ENCODE data around the gene CENPX. TPM values are rescaled to one million over a fixed set of nuclear protein-coding genes. Genes with fewer than 3 reads are reported as not detected.

Gene CENPX
- total RNA-seq, 1 experiment from 2014 or later = 77.9 TPM

GRCh38 chr17:82021107-82021899, 1.4 kb downstream of the CENPX start:
- Histone ChIP-seq H4K20me1 (ENCODE audit: control insufficient read depth, insufficient read depth, insufficient read length) (no peaks in the 10 kb centered on the region), H3K56ac (ENCODE audit: insufficient read length, low read depth, low read length) (no peak overlapping the region), H3K23ac (ENCODE audit: insufficient read length, low read depth, low read length) (no peak overlapping the region), H2BK120ac (ENCODE audit: low read depth, low read length, poor library complexity, severe bottlenecking) (no peak overlapping the region), H3T11ph (ENCODE audit: low read length) (no peak overlapping the region), H3K4me1 (ENCODE audit: insufficient read depth, low read length) (no peaks in the 10 kb centered on the region), H2BK15ac (ENCODE audit: low read depth, low read length) (no peak overlapping the region), H3K79me1 (ENCODE audit: insufficient read depth, low read depth, low read length, poor library complexity, severe bottlenecking) (peaks cover 5% of the 10 kb centered on the region), H3K14ac (ENCODE audit: insufficient read depth, low read length) (no peak overlapping the region), H3K9me3 (ENCODE audit: control insufficient read depth, low read depth, low read length) (no peaks in the 10 kb centered on the region), H2AK5ac (ENCODE audit: insufficient read length, low read length) (no peak overlapping the region), H2BK5ac (ENCODE audit: insufficient read length, low read length) (no peak overlapping the region), H4K5ac (ENCODE audit: insufficient read length, low read depth, low read length) (no peak overlapping the region), H2BK12ac (ENCODE audit: insufficient read length, low read depth, low read length) (no peak overlapping the region), H3K9ac (ENCODE audit: extremely low read depth, insufficient read length, low read length) (no peak overlapping the region), H3K79me2 (ENCODE audit: insufficient read depth, low read length) (no peaks in the 10 kb centered on the region), H3K4ac (ENCODE audit: low read depth, low read length) (no peak overlapping the region), H3K18ac (ENCODE audit: insufficient read length, low read depth, low read length) (no peak overlapping the region), H4K8ac (replicated peaks; ENCODE audit: insufficient read length, low read depth, low read length) (no peak overlapping the region), H3K4me2 (ENCODE audit: insufficient read depth, insufficient read length, low read length) (peak overlapping the region; percentile 89), H4K91ac (ENCODE audit: insufficient read length, low read depth, low read length) (no peak overlapping the region), H2BK20ac (ENCODE audit: low read depth, low read length, poor library complexity, severe bottlenecking) (no peak overlapping the region), H2AFZ (ENCODE audit: low read length) (no peak overlapping the region), H3K27me3 (ENCODE audit: insufficient read depth, low read length) (no peaks in the 10 kb centered on the region), H3K23me2 (ENCODE audit: insufficient read length, low read depth, low read length, poor library complexity, severe bottlenecking) (peaks cover 5% of the 10 kb centered on the region), H3K27ac (ENCODE audit: insufficient read length, low read depth, low read length) (no peak overlapping the region)
- Mint-ChIP-seq H3K36me3 (ENCODE audit: insufficient read depth in 1 of 3, low read depth in 3 of 3) (peaks cover 3 to 12% (median 5%) of the 10 kb centered on the region in 3 experiments; a peak in 5 of 7 replicates), H3K9me3 (peaks cover 0 to 2% of the 10 kb centered on the region in 2 experiments; a peak in 1 of 5 replicates), H3K4me3 (peak overlapping the region; percentile 79 to 88), H3K4me1 (peaks cover 7 to 16% of the 10 kb centered on the region in 2 experiments), H3K27me3 (ENCODE audit: low read depth) (no peaks in the 10 kb centered on the region; the same call in 1 of the 2 replicates), H3K27ac (no peak overlapping the region)
- peak; percentile 74 for DNase-seq
- whole genome bisulfite sequencing (ENCODE audit: extremely low coverage, insufficient read length, low lambda C conversion rate) = no CpG with 5 or more reads among the region's 25 CpGs
- TF ChIP-seq, protein P1, sequence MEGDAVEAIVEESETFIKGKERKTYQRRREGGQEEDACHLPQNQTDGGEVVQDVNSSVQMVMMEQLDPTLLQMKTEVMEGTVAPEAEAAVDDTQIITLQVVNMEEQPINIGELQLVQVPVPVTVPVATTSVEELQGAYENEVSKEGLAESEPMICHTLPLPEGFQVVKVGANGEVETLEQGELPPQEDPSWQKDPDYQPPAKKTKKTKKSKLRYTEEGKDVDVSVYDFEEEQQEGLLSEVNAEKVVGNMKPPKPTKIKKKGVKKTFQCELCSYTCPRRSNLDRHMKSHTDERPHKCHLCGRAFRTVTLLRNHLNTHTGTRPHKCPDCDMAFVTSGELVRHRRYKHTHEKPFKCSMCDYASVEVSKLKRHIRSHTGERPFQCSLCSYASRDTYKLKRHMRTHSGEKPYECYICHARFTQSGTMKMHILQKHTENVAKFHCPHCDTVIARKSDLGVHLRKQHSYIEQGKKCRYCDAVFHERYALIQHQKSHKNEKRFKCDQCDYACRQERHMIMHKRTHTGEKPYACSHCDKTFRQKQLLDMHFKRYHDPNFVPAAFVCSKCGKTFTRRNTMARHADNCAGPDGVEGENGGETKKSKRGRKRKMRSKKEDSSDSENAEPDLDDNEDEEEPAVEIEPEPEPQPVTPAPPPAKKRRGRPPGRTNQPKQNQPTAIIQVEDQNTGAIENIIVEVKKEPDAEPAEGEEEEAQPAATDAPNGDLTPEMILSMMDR (conservative IDR thresholded peaks at IDR 0.05) = peak; percentile 52; the same call in 2 of the 3 replicates

Measured in H9 (cell line).